ENCODE measurements around the gene PAK1.

The PAK1 gene

DNA sequence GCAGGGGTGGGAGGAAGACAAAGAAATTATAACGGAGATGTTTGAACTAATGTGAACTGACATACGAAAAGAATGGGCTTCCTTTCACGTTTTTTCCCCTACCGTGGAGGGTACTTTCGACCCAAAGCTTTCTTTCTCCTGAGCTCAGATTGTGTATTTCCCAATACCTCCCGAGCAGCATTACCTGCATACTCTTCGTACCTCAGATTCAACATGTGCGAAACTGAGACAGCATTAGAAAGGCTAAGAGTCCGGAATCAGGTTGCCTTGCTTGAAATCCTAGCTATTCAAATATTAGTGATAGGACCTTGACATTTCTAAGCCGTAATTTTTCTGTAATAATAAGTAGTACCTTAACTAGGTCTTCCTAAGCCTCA lies 778 bp upstream of the PAK1 start:
- DNase-seq (ENCODE audit: low read depth): no peak

DNA sequence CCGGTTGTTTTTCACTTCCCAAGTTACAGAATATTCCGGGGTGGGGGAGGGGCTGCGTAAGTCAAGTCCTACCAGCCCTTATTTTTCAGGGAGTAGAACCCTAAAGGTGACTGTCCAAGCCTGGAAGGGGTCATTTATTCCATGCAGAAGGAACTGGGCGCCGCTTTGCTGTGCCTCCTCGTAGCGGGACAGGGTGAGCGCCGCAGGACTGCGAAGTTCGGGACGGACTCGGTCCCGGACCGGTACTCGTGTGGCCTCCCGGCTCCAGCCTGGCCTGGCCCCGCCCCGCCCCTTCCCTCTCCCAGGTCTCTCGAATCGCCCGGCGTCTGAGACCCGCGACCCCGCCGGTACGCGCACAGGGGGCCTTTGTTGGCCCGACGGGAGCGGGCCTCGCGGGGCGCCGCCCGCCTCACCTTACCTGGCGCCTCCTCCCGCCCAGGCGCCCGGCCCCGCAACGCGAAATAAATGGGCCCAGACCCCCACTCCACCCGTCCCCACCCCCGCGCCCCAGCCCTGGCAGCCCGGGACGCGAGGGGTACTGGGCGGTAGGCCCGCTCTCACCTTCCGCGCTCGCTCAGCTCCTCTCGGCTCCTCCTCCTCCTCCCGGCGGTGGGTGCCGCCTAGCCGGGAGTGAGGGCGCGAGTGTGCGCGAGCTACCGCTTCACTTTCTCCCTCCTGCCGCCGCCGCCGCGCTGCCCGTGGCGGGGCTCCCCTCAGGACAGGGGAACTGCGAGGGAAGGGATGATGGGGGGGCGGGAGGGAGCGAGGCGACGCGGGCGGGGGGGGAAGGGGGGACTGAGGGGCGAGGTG lies 698 bp downstream of the PAK1 start:
- DNase-seq (ENCODE audit: low read depth): no peak

DNA sequence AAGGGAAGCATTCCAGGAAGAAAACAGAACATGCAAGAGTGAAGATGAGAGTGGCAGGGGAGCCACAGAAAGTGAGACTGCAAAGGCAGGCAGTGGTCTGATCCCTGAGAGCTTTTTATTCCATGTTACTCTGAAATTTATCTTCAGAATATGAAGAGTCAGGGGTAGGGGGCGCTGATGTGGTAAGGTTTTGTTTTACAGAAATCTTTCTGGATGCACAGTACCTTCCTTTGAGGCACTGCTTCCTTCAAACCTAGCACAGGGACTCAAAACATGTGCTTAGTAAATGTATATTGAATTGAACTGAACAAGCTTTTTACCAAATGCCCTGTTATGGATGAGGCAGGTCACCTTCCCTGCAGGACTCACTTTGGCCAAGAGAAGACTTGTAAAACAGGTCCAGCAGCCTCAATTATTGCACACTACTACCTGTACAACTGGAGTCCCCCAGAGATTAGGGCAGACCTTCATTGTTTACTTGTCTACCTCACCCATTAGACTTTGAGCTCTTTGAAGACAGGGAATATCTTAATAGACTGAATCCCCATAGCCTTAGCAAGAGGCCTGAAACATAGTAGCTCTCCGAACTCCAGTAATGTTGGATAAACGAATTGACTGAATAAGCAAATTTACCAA lies 2.2 kb downstream of the PAK1 start:
- DNase-seq (ENCODE audit: low read depth): no peak

DNA sequence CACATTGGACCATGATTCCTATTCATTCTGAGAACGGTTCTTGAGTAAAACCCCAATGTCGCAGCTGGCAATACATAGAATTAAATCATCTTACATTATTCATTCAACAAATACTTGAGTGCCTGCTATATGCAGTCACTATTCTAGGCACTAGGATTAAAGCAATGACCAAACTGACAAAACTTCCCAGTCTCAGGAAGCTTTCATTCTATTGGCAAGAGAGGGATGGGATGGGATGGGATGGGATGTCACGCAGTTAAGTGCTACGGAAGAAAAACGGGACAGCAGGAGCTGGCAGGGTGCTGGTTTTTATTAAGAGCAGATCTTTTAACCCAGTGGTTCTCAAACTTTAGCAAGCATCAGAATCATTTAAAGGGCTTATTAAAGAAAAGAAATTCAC lies 2.9 kb downstream of the PAK1 start:
- DNase-seq (ENCODE audit: low read depth): no peak

DNA sequence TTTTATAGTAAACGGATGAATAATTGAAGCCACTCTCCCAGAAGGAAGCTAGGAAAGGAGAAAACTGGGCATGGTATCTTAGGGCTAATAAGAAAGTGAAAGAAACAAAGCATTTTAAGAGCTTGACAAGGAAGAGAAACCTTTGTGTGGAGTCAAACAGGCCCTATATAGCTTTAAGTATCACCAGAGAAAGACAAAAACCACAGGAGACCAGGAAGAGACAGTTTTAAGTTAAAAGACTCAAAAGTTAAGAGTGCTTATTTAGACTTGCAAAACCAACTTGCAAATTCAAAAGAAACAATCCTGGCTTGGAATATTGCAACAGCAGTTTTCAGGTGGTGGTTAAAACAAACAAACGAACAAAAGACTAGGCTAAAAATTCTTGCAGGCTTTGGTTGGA lies 3.4 kb downstream of the PAK1 start:
- no peak for DNase-seq (ENCODE audit: low read depth)

DNA sequence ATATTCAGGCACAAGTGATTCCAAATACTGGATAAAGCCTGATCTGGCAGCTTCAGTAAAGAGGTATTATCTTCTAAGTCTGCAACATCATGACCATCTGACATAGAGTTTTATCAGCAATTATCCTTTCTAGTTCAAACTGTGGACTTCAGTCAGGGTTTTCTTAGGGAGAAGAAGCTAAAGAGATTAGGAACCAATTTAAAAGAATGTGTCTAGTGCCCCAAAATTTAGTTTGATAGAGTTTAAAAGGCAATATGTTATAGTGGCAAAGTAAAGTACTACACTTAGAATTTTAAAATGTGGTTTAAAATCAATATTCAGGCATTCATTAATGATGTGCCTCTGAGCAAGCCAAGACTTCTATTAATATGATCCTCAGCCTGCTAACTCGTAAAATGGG lies 5.4 kb downstream of the PAK1 start:
- no peak for DNase-seq (ENCODE audit: low read depth)

DNA sequence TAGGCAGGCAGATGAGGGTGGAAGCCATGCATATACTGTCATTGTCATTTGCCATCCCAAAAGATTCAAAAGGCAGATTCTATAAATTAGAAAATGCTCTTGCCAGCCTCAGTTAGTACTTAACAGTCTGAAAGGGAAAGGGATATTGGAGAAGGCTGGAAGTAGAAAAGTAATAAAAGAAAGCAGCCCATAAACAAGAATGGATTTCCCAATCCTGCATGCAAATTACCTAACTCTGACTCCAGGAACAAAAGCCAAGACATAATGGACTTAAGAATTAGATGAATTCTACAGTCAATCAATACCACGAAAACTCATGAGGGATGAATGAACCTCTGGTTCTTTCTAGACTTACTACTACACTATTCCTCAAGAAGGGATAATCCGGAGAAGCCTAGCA lies 5.9 kb downstream of the PAK1 start:
- DNase-seq (ENCODE audit: low read depth): no peak

DNA sequence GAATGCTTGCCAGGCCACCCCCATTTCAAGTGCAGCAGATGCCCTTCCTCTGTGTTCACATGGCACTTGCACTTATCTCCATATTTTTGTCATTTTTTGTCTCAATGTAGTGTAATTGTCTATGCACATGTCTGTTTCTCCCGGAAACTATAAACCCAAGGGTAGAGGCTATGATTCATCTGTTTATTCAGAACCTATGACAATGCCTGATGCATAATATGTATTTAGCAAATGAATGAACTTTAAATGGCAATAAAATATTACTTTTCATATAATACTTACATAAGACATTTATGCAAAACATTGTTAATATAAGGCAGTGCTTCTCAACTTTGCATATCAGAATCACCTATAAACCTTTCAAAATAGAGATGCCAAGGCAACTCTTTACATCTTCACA lies 6.7 kb downstream of the PAK1 start:
- no peak for DNase-seq (ENCODE audit: low read depth)

DNA sequence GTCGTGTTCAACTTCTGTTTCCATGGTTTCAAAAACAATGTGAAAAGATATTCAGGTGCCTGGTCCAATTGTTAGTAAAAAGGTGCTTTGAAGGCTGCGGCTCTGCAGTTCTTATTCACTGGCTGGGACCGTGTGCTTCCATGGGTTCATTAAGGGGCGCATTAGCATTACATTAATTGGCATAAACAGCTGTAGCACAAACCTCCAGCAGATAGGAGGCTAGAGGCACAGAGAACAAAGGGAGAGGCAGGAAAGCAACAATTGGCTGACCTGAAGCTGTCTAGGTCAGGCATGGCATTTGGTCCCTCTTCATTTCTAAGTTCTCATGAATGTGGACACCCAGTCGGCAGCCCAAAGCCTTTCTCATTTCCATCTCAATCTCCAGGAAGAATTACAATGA lies 16.6 kb downstream of the PAK1 start:
- DNase-seq (ENCODE audit: low read depth): no peak

DNA sequence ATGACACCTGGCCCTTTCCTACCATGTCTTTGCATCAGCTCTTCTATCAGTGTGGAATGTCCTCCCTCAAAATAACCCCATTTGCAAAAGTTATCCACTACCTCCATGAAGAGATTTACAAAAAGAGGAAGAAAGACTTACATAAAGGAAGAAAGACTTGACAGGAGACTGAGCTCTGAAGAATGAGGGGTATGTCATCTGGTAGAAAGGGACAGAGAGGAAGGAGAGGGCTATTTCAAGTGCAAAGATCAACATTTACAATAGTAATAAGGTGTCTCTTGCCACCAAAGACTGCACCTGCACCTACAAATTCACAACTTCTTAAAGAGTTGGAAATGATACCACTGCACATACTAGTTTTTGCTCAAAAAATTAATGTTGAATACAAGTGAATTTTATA lies 18.2 kb downstream of the PAK1 start:
- DNase-seq (ENCODE audit: low read depth): no peak

DNA sequence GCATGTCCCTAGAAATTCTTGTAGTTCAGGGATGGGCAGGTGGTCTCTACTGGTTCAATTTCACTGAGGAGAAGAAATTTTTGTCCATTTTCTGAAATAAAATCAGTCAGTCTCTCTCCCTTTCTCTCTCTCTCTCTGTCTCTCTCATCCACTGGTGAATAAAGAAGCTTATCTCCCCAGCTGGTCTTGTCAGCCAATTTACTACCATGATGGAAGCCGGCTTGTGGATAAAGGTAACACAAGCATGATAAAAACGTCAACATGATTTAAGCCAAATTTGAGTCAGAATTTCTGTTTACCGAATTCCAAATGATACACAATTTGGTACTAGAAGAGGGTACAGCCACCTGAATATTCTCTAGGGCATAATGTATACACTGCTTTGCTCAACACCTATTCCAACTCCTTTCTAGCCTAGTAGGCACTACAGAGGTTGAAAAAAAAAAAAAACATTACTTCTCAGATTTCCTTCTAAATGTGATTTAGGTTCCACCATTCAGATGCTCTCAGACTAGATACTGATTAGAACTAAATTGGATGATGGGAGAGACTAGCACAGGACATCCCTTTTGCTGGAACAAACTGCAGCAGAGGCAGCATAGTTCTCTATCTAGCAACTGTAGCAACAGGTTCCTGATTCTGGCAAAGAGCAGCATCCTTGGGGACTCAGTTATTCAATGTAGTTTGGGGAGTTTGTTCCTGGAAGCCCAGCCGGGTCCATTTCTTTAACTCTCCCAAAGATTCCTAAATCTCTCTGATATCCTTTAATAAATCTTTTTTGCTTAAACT lies 18.8 kb downstream of the PAK1 start:
- no peak for DNase-seq (ENCODE audit: low read depth)

DNA sequence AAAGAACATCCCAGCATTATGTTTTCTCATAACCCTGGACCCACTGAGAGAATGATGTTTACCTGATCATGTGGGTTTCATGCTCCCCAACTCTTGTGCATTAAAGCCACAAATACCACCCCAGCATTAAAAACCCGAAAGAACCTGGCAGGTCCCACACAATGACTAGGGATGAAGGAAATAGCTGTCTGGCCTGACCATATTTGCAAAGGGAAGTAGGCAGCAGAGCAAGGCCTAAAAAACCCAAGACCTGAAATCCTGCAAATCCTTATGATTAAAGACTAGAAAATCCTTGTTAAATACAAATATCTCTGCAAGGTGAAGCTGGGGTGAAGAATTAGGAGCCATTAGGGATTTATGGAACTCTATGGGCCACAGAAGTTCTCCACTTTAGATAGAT lies 23.7 kb downstream of the PAK1 start:
- DNase-seq (ENCODE audit: low read depth): no peak

DNA sequence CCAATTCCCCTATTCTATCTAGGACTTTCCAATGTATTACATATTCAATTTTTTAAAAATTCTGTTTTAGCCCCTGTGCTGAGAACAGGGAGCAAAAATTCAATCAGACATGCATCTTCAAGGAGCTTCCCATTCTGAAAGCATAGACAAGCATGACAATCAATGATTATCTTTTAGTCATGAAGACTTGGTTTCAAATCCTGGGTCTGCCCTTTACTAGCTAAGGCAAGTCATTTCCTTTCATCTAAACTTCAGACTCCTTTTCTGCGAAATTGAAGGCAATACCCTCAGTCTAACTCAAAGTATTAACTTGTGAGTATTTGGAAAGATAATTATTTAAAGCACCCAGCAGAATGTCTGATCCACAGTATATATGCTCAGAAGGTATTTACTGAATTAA lies 24.1 kb downstream of the PAK1 start:
- DNase-seq (ENCODE audit: low read depth): no peak

DNA sequence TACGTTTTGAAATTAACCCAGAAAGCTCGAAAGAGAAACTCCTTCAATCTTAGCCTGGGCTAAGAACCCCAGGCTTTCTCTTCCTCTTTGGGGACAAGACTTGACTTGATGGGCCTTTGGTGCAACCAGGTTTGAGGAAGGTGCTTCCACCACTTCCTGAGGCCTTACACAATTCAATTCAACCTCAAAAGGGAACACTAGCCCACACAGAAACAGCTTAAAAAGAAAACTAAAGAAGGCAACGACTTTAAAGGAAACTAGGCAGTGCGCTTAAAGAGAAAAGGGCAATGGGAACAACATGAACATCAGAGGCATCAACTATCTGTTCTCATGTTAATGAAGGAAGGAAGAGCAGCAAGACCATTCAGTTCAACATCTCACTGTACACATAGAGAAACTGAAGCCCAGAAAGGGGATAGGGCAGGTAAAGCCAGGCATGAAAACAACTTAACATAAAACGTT lies 24.8 kb downstream of the PAK1 start:
- no peak for DNase-seq (ENCODE audit: low read depth)

DNA sequence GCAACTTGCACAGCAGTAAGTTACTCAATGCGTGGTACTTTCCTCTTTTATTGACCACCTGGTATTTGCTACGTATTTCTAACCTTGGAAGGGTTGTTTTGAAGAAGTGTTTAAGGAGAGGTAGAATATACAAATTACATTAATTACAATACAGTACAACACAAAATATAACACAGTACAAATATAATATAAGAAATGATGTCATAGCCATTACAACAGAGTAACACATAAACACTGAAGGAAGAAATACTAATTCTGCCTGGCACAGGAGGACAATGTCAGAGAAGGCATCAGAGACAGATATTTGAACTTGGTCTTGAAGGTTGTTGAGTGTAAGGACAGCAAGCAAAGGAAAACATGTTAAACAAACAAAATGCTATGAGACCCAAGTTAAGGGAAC lies 25.6 kb downstream of the PAK1 start:
- no peak for DNase-seq (ENCODE audit: low read depth)

DNA sequence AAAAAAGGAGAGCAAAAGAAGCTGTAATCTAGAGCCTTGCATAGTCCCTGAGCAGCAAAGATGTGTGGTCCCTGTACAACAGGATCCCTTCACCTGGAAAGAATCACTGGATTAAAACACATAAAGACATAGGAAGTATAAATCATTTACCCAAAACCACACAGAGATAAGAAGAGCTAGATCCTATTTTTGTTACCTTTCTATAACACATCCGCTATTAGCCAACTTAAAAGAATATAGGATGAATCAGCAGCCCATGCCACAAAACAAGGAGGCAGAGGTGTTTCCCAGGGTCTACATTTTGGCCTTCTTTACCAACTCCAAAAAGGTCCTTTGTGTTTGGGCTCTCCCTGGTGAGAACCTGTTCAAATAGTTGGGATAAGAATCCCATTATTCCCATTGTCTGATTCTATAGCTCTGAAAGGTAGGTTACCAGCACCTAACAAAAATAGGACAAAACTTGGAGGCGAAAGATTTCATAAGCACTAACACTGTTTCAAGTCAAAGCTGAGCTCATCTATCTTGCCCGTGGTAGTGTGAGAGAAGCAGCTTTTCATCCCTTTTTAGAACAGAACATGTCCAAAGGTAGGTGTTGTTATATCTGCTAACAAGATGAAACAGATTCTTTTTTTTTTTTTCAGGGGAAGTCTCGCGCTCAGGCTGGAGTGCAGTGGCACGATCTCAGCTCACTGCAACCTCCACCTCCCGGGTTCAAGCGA lies 26.8 kb downstream of the PAK1 start:
- no peak for DNase-seq (ENCODE audit: low read depth)

DNA sequence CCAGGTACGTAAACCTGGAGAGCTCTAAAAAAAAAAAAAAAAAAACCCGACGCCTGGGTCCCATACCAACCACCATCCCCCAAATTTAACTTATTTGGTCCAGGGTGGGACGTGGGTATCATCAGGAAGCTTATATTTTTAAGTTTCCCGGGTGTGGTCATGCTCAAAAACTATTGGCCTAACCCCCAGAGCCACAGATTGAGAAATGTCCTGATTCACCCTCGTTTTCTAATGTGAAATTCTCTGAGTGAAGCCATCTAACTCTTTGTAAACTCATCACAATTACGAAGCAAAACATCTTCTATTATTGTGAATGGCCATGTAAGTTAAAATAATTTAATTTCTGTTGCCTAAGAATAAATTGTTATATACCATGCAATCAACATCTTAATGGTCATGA lies 29.6 kb downstream of the PAK1 start:
- no peak for DNase-seq (ENCODE audit: low read depth)

DNA sequence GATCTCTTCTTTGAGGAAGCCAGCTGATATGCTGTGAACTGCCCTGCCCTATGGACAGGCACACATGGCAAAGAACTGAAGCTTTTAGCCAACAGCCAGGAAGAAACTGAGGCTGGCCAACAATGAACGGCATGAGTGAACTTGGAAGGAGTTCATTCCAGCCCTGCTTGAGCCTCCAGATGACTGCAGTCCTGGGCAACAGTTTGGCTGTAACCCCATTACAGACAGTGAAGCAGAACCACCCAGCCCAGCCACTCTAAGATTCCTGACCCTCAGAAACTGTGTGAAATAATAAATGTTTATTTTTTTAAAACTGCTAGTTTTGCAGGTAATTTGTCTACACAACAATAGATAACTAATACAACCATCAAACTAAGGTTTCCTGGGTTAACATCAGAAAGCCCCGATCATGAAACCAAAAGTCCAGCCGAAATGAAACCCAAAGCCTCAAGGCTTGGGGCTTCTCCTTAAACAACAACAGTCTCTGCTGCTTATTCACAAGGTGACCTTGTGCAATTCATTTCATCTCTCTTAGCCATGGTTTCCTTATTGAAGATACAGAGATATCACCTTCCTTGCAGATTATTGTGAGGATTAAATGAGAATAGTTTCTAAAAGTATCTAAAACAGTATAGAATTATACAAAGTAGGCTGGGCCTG lies 31.4 kb downstream of the PAK1 start:
- no peak for DNase-seq (ENCODE audit: low read depth)

DNA sequence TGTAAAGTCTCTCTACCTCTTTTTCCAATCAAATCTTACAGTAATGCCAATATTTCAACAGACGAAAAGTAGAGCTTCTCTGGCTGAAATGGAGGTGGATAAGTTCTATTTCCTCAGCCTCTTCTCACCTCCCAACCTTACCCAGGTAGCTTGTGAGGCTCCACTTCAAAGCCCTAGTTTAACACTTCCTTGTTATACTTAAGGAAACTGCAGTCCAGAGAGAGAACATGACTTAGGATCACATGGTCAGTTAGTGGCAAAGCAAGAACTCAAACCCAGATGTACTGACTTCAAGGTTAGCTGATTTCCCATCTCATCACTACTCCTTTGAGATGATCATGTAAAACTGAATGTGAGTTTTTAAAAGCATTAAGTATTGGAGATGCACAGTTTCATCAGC lies 32.5 kb downstream of the PAK1 start:
- DNase-seq (ENCODE audit: low read depth): no peak

DNA sequence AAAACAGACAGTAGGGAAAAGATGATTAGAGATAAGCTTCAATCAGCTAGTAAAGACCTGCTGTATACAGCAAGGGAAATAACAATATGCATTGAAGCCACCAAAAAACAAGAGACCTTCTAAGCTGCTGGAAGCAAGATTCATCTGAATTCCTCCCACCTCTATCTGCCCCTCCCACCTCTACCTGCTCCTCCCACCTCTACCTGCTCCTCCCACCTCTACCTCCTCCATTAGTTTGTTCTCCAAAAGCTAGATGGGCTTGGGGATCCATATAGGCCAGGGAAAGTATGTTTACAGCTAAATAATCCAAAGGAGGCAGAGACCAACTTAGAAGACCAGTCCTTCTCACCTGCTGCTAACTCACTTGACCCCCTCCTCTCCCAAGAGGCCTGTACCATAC lies 33.2 kb downstream of the PAK1 start:
- DNase-seq (ENCODE audit: low read depth): no peak

DNA sequence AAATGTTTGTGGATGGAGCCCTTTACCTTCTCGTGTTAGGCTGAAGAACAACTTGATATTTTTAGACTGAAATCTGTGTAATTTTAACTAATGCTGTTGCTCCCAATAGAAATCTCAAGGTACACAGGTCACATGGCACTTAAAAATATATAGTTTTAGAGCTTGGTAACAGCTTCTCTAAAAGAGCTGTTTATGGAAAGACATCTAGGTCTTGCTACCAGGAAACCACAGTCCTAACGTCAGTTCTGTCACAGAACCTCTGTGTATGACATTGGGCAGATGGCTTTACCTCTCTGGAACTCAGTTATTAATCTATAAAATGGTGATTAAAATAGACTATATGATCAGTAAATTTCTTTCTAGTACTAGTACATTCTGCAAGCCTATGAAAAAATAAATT lies 35.4 kb downstream of the PAK1 start:
- no peak for DNase-seq (ENCODE audit: low read depth)

DNA sequence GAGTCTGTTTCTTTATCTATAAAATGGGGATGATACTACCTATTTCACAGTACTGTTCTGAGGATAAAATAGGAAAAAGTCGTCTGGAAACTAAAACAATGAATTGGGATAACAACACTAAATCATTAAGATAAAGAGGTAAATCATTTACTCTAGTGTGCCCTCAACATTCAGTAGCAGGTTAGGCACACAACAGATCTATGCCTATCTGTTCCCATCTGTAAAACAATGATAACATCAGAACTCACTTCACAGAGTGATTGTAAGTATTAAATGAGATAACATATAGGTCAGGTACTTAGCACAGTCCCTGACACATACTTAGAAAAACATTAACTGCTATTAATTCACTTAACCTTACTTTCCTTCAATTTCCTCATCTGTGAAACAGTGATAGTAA lies 36.9 kb downstream of the PAK1 start:
- no peak for DNase-seq (ENCODE audit: low read depth)
